Raji (cell line): ENCODE measurements around the gene MAGI2.

ENCODE experiments used
- POLR2A ChIP-seq: IDR thresholded peaks from 2 replicates; pipeline ENCODE4 v1.6.1; 2011; ENCODE audit warnings: low read depth, low read length, control low read depth; ENCODE audit not compliant: insufficient read depth

Gene MAGI2

GRCh38 chr7:77989981-77990566 lies 1463.4 kb downstream of the MAGI2 start:
- TF ChIP-seq POLR2A = no peak

DNA sequence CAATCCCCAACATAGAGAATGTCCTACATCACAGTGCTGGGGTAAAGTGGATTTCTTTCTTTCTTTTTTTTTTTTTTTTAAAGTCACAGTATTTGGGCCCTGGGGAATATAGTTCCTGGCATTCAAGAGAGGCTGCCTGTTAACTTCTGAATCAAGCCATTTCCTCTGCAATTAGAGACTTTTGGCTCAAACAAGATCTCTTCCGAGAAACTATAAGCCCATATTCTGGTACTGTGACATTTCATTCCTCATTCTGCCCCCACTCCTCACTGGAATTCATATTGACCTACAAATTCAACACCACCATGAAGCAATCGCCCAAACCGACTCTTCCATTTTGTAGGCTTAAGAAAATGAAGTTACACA lies 1467.5 kb downstream of the MAGI2 start:
- TF ChIP-seq POLR2A = no peak

DNA sequence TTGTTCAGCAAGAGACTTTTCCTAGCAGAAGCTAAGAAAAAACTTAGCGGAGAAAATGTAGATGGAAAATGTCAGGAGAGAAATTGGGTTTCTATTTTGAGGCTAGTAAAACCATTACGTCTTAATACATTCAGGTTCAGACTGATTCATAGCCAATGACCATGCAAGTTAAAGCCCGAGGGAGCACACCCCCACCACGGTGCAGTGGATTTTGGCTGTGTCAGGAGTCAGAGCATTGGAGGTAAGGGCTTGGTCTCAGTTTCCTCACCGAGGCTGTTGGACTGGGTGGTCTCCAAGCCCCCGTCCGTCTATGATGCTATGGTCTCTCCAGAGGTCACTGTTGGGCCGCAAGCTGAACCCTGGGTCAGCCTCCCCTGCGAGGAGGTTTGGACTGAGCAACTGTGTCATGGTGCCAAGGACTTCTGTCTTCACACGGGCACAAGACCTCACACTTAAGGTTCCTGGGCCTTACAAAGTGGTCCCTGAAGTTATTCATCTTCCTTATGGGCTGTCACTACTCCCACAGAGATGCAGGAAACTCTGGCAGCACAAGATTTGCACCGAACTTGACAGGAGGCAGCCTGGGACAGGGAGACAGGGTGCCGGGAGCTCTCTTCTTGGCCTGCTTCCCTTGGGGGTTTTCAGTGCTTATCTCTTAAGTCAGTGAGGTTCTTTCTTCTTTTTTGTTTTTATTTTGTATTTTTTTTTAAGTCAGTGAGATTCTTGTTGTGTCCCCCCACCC lies 1468.1 kb downstream of the MAGI2 start:
- TF ChIP-seq POLR2A = no peak

GRCh38 chr7:77983973-77984372 lies 1469.5 kb downstream of the MAGI2 start:
- TF ChIP-seq POLR2A = no peak

- TF ChIP-seq POLR2A = no peak
These were observed 1470.4 kb downstream of the MAGI2 start for GRCh38 chr7:77982926-77983550.

- no peak for TF ChIP-seq POLR2A
These were observed 1473.3 kb downstream of the MAGI2 start for GRCh38 chr7:77980087-77980713.

GRCh38 chr7:77979219-77979618 lies 1474.2 kb downstream of the MAGI2 start:
- no peak for TF ChIP-seq POLR2A

- no peak for TF ChIP-seq POLR2A
These were observed 1477.6 kb downstream of the MAGI2 start for GRCh38 chr7:77975672-77976480.

GRCh38 chr7:77971726-77972125 lies 1481.7 kb downstream of the MAGI2 start:
- no peak for TF ChIP-seq POLR2A

DNA sequence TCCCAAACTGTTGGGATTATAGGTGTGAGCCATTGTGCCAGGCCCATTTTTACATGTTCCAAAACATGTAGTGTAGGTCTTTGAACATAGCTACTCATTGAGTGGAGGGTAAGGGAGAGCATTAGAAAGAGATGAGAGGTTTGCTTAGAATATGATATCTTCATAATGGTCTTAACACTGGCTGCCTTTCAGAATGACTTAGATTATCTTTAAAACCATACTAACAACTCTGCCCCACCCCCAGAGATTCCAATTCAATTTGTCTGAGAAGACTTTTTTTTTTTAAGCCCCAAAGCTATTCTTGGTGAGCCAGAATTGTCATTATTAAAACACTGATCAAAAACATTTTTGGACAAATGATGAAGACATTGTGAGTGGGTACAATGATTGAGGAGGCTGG lies 1486.0 kb downstream of the MAGI2 start:
- TF ChIP-seq POLR2A = no peak
